ENCODE data around the gene TMEM232. TPM values are rescaled to one million over a fixed set of nuclear protein-coding genes. Genes with fewer than 3 reads are reported as not detected.
A peak's percentile ranks its signal among the peaks of the same experiment; 100 is the strongest.

TMEM232 gene
- total RNA-seq, 2 donors from 2014 or later = 3.1 to 4.0 TPM

GRCh38 chr5:110638970-110639902 lies 87.2 kb downstream of the TMEM232 start:
- H3K4me1 Mint-ChIP-seq (ENCODE audit: low read depth) = peaks cover 7% of the 10 kb centered on the region
- no peaks in the 10 kb centered on the region for H3K9me3 Mint-ChIP-seq
- H3K36me3 Mint-ChIP-seq (ENCODE audit: insufficient read depth in 2 of 2) = no peaks in the 10 kb centered on the region
- H3K27ac Mint-ChIP-seq = no peak overlapping the region
- peaks cover 9% of the 10 kb centered on the region for H3K27me3 Mint-ChIP-seq (ENCODE audit: low read depth)
- peak in 1 of 2 donors; percentile 53 for ATAC-seq (replicated peaks in 1 of 2)
- no peak for DNase-seq
- no peak overlapping the region for H3K4me3 Mint-ChIP-seq

DNA sequence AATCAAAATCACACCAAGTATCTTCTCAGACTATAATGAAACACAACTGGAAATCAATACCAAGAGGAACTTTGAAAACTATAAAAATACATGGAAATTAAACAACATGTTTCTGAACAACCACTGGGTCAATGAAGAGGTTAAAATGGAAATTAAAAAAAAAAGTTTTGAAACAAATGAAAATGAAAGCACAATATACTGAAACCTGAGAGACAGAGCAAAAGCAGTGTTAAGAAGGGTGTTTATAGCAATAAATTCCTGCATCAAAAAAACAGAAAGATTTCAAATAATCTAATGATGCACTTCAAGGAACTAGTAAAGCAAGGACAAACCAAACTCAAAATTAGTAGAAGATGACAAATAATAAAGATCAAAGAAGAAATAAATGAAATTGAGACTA lies 92.0 kb downstream of the TMEM232 start:
- ATAC-seq (replicated peaks in 1 of 2) (no peak), DNase-seq (no peak)
- Mint-ChIP-seq H3K27me3 (ENCODE audit: low read depth) (no peaks in the 10 kb centered on the region), H3K36me3 (ENCODE audit: insufficient read depth in 2 of 2) (peaks cover 0 to 2% of the 10 kb centered on the region in 2 donors), H3K4me3 (no peak overlapping the region), H3K4me1 (ENCODE audit: low read depth) (peaks cover 7% of the 10 kb centered on the region), H3K27ac (no peak overlapping the region), H3K9me3 (peaks cover 0 to 3% of the 10 kb centered on the region in 2 donors)

DNA sequence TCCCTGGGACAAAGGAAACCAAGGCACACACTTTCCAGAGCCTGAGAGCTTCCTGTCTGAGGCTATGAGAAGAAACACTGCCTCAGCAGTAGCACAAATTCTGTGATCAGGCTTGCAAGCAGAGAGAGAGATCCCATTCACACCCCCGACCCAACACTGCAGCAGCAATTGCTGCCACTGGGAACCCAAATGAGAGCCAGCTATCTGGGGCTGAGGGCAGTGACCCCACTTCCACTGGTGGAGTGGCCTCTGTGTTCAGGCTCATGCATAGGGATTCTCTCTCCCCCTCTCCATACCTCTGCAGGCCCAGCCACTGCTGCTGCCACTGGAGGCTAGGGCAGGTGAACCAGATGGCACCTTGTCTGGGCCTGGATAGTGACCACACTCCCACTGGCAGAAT lies 95.2 kb downstream of the TMEM232 start:
- H3K36me3 Mint-ChIP-seq (ENCODE audit: insufficient read depth in 2 of 2) = peaks cover 0 to 2% of the 10 kb centered on the region in 2 donors
- H3K27me3 Mint-ChIP-seq (ENCODE audit: low read depth) = no peaks in the 10 kb centered on the region
- H3K4me1 Mint-ChIP-seq (ENCODE audit: low read depth) = no peaks in the 10 kb centered on the region
- H3K4me3 Mint-ChIP-seq = no peak overlapping the region
- DNase-seq (no peak), ATAC-seq (replicated peaks in 1 of 2) (no peak)
- no peak overlapping the region for H3K27ac Mint-ChIP-seq
- H3K9me3 Mint-ChIP-seq = peaks cover 0 to 3% of the 10 kb centered on the region in 2 donors

DNA sequence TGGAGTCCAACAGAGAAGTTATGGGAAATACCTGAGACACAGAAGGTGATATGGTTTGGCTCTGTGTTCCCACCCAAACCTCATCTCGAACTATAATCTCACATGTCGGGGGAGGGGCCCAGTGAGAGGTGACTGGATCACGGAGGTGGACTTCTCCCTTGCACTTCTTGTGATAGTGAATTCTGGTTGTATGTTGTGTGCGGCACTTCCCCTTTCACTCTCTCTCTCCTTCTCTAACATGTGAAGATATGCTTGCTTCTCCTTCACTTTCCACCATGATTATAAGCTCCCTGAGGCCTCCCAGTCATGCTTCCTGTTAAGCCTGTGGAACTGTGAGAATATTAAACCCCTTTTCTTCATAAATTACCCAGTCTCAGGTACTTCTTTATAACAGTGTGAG lies 96.1 kb downstream of the TMEM232 start:
- Mint-ChIP-seq H3K4me1 (ENCODE audit: low read depth) (no peaks in the 10 kb centered on the region), H3K27me3 (ENCODE audit: low read depth) (no peaks in the 10 kb centered on the region), H3K36me3 (ENCODE audit: insufficient read depth in 2 of 2) (peaks cover 0 to 2% of the 10 kb centered on the region in 2 donors), H3K9me3 (peaks cover 0 to 3% of the 10 kb centered on the region in 2 donors), H3K4me3 (no peak overlapping the region), H3K27ac (no peak overlapping the region)
- ATAC-seq (replicated peaks in 1 of 2) = no peak
- no peak for DNase-seq

DNA sequence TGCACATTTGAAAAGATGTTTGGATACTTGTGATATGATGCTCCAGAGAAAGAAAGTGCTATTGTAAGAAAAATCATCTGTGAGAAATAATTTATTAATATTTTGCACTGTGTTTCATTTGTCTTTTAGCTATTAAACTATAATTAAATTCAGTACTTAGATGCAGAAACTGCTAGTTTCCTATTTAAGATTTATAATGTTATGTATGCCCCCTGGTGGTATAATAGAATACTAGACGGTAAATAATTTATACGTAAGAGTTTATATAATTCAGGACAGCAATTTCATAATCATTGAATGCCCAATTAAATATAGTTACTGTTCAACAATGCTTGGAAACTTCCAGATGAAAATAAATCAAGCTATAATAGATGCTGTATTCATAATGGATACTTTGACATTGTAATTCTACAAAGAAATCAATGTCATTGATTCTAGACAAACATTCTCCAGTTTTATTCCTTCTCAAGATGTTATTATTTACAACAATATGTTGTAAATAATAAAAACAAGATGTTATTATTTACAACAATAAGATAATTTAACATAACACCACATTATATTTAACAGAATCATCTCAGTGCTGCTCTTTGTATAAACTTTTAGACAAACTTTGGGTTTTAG lies 101.0 kb downstream of the TMEM232 start:
- Mint-ChIP-seq H3K27ac (no peak overlapping the region), H3K4me3 (no peak overlapping the region)
- ATAC-seq (replicated peaks in 1 of 2) = no peak

DNA sequence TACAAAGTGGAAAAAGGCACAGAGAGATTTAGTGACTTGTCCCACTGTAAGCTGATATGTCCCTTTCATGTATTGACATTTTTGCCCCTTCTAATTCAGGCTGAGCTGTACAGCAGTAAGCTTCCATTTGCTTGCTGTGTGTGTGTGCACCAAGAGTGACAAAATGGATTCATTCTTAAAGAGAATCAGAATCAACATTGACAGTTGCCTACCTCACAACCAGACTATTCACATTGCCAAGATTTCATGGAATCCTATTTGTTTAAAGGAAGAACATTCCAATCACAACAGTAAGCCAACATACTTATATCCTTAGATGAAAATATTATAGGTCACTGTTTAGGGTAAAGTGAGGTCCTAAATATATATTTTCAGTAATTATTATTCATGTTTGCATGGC lies 102.6 kb downstream of the TMEM232 start:
- no peaks in the 10 kb centered on the region for H3K27me3 Mint-ChIP-seq (ENCODE audit: low read depth)
- DNase-seq = no peak
- no peak overlapping the region for H3K4me3 Mint-ChIP-seq
- no peak overlapping the region for H3K27ac Mint-ChIP-seq
- H3K9me3 Mint-ChIP-seq = no peaks in the 10 kb centered on the region
- no peaks in the 10 kb centered on the region for H3K4me1 Mint-ChIP-seq (ENCODE audit: low read depth)
- ATAC-seq (replicated peaks in 1 of 2) = no peak
- no peaks in the 10 kb centered on the region for H3K36me3 Mint-ChIP-seq (ENCODE audit: insufficient read depth in 2 of 2)

More for the DNA sequence above, 101.0 kb downstream of the TMEM232 start:
- H3K9me3 Mint-ChIP-seq = no peaks in the 10 kb centered on the region
- no peaks in the 10 kb centered on the region for H3K36me3 Mint-ChIP-seq (ENCODE audit: insufficient read depth in 2 of 2)
- H3K27me3 Mint-ChIP-seq (ENCODE audit: low read depth) = no peaks in the 10 kb centered on the region
- H3K4me1 Mint-ChIP-seq (ENCODE audit: low read depth) = no peaks in the 10 kb centered on the region
- DNase-seq = no peak

DNA sequence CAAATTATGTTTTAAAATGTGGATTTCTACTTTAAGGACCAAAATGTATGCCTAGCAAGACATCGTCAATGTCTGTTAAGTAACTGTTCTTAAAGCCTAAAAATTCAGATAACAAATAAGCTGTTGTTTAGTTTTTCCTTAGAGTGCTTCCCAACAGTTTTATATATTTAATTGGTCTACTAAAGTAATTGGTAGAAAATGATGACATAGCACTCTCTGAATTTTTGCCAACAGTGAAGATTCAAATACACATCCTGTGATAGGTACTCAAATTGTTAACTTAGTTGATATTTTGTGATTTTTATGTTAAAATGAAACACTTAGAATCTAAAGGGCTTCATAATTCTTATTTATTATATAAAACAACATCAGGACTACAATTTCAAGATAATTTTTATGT lies 107.5 kb downstream of the TMEM232 start:
- Mint-ChIP-seq H3K27ac (no peak overlapping the region), H3K4me1 (ENCODE audit: low read depth) (no peaks in the 10 kb centered on the region), H3K4me3 (no peak overlapping the region), H3K27me3 (ENCODE audit: low read depth) (no peaks in the 10 kb centered on the region), H3K36me3 (ENCODE audit: insufficient read depth in 2 of 2) (no peaks in the 10 kb centered on the region), H3K9me3 (no peaks in the 10 kb centered on the region)
- ATAC-seq (replicated peaks in 1 of 2) = no peak
- DNase-seq = no peak

DNA sequence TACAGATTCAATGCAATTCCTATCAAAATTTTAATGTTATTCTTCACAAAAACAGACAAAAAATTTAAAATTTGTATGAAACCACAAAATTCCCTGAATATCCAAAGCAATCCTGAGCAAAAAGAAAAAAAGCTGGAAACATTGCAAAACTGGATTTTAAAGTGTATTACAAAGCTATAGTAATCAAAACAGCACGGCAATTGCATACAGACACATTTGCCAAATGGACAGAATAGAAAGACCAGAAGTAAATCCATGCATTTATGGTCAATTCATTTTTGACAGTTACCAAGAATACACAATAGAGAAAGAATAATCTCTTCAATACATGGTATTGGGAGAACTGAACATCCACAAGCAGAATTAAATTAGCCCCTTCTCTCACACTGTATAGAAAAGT lies 110.5 kb downstream of the TMEM232 start:
- H3K27me3 Mint-ChIP-seq (ENCODE audit: low read depth) = no peaks in the 10 kb centered on the region
- no peaks in the 10 kb centered on the region for H3K36me3 Mint-ChIP-seq (ENCODE audit: insufficient read depth in 2 of 2)
- DNase-seq (no peak), ATAC-seq (replicated peaks in 1 of 2) (no peak)
- H3K27ac Mint-ChIP-seq = no peak overlapping the region
- no peaks in the 10 kb centered on the region for H3K4me1 Mint-ChIP-seq (ENCODE audit: low read depth)
- no peak overlapping the region for H3K4me3 Mint-ChIP-seq
- H3K9me3 Mint-ChIP-seq = no peaks in the 10 kb centered on the region

GRCh38 chr5:110612794-110613247 lies 113.7 kb downstream of the TMEM232 start:
- Mint-ChIP-seq H3K36me3 (ENCODE audit: insufficient read depth in 2 of 2) (no peaks in the 10 kb centered on the region), H3K4me3 (no peak overlapping the region), H3K27me3 (ENCODE audit: low read depth) (no peaks in the 10 kb centered on the region), H3K9me3 (no peaks in the 10 kb centered on the region), H3K4me1 (ENCODE audit: low read depth) (no peaks in the 10 kb centered on the region), H3K27ac (no peak overlapping the region)
- no peak for DNase-seq
- no peak for ATAC-seq (replicated peaks in 1 of 2)

- ATAC-seq (replicated peaks in 1 of 2) (no peak), DNase-seq (no peak)
- Mint-ChIP-seq H3K27ac (no peak overlapping the region), H3K4me3 (no peak overlapping the region), H3K27me3 (ENCODE audit: low read depth) (no peaks in the 10 kb centered on the region), H3K9me3 (no peaks in the 10 kb centered on the region), H3K4me1 (ENCODE audit: low read depth) (no peaks in the 10 kb centered on the region), H3K36me3 (ENCODE audit: insufficient read depth in 2 of 2) (no peaks in the 10 kb centered on the region)
These were observed 114.7 kb downstream of the TMEM232 start for GRCh38 chr5:110611817-110612216.

DNA sequence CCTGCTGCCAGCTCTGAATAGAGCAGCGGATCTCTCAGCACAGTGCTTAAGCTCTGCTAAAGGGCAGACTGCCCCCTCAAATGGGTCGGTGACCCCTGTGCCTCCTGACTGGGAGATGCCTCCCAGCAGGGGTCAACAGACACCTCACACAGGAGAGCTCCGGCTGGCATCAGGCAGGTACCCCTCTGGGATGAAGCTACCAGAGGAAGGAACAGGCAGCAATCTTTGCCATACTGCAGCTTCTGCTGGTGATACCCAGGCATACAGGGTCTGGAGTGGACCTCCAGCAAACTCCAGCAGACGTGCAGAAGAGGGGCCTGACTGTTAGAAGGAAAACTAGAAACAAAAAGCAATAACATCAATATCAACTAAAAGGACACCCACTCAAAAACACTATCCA lies 131.6 kb downstream of the TMEM232 start:
- no peaks in the 10 kb centered on the region for H3K4me1 Mint-ChIP-seq (ENCODE audit: low read depth)
- no peak overlapping the region for H3K27ac Mint-ChIP-seq
- peaks cover 2% of the 10 kb centered on the region in 2 donors for H3K9me3 Mint-ChIP-seq
- no peak overlapping the region for H3K4me3 Mint-ChIP-seq
- ATAC-seq (replicated peaks in 1 of 2) (no peak), DNase-seq (no peak)
- H3K36me3 Mint-ChIP-seq (ENCODE audit: insufficient read depth in 2 of 2) = peaks cover 0 to 2% of the 10 kb centered on the region in 2 donors
- H3K27me3 Mint-ChIP-seq (ENCODE audit: low read depth) = peaks cover 12% of the 10 kb centered on the region

GRCh38 chr5:110590187-110590586 lies 136.3 kb downstream of the TMEM232 start:
- Mint-ChIP-seq H3K4me1 (ENCODE audit: low read depth) (no peaks in the 10 kb centered on the region), H3K4me3 (no peak overlapping the region), H3K9me3 (no peaks in the 10 kb centered on the region), H3K36me3 (ENCODE audit: insufficient read depth in 2 of 2) (no peaks in the 10 kb centered on the region), H3K27ac (no peak overlapping the region), H3K27me3 (ENCODE audit: low read depth) (peaks cover 6% of the 10 kb centered on the region)
- no peak for ATAC-seq (replicated peaks in 1 of 2)
- DNase-seq = no peak

- Mint-ChIP-seq H3K4me1 (ENCODE audit: low read depth) (no peaks in the 10 kb centered on the region), H3K27me3 (ENCODE audit: low read depth) (peaks cover 13% of the 10 kb centered on the region), H3K27ac (no peak overlapping the region), H3K4me3 (no peak overlapping the region), H3K9me3 (no peaks in the 10 kb centered on the region), H3K36me3 (ENCODE audit: insufficient read depth in 2 of 2) (no peaks in the 10 kb centered on the region)
- no peak for ATAC-seq (replicated peaks in 1 of 2)
- no peak for DNase-seq
These were observed 138.0 kb downstream of the TMEM232 start for GRCh38 chr5:110588286-110588980.

Data from activated T-cell treated with anti-CD3 and anti-CD28 coated beads, Interleukin-2, amount 50 U/mL, for 72 hours (primary cell).